ENCODE measurements around the gene DBP.

DNA sequence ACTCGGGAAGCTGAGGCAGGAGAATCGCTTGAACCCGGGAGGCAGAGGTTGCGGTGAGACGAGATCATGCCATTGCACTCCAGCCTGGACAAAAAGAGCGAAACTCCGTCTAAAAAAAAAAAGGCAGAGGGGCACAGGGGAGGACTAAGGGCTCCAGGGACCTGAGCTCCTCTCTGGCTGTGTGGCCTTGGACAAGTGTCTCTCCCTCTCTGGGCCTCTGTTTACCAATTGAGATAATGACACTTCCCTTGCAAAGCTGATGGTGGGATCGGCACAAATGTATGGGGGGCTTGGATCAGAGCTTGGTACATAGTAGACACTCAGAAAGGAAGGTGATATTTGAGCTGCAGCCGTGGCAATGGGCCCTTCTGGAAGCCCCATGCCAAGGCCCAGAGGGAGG lies 42.0 kb downstream of the DBP start:
- TF ChIP-seq SUZ12 (IDR thresholded peaks at IDR 0.05; ENCODE audit: extremely low read depth, insufficient read depth, insufficient read length) (no peak), ZNF274 (IDR thresholded peaks at IDR 0.05; ENCODE audit: low read depth, low read length) (no peak)

Data from NT2/D1 (cell line).